ENCODE measurements around the gene TCEA3. TPM values are rescaled to one million over a fixed set of nuclear protein-coding genes. Genes with fewer than 3 reads are reported as not detected.
A peak's percentile ranks its signal among the peaks of the same experiment; 100 is the strongest.

The TCEA3 gene
- total RNA-seq, 4 donors from 2014 or later: 128 to 242 (median 179) TPM

- DNase-seq: peak in 1 of 2 donors; percentile 60
- ATAC-seq: peak; percentile 17 to 39
- Histone ChIP-seq H3K36me3 (no peaks in the 10 kb centered on the region), H3K27me3 (no peaks in the 10 kb centered on the region), H3K4me1 (peaks cover 38 to 56% of the 10 kb centered on the region in 2 donors), H3K9me3 (no peaks in the 10 kb centered on the region), H3K4me3 (no peak overlapping the region), H3K27ac (peak overlapping the region; percentile 36 to 58 (median 55))
- intact Hi-C loops (cut with DNase I; ENCODE audit: low total_unique reads) (no loop called here), in situ Hi-C loops (cut with MboI; ENCODE audit: low sequenced_read_pairs in 4 of 4) (no loop called here)
- TF ChIP-seq POLR2A (IDR thresholded peaks at IDR 0.05): no peak
- TF ChIP-seq CTCF (IDR thresholded peaks at IDR 0.05 in 4 of 5, conservative IDR thresholded peaks at IDR 0.05 in 1 of 5): no peak
Measured at GRCh38 chr1:23470282-23471070, 45.9 kb upstream of the TCEA3 start.

GRCh38 chr1:23469372-23469982 is 44.9 kb upstream of the TCEA3 start:
- Histone ChIP-seq H3K27ac (peak overlapping the region; percentile 4 to 58 (median 46)), H3K4me3 (no peak overlapping the region), H3K27me3 (no peaks in the 10 kb centered on the region), H3K36me3 (no peaks in the 10 kb centered on the region), H3K4me1 (peaks cover 29 to 46% of the 10 kb centered on the region in 2 donors), H3K9me3 (no peaks in the 10 kb centered on the region)
- in situ Hi-C loops (cut with MboI; ENCODE audit: low sequenced_read_pairs in 4 of 4) (no loop called here), intact Hi-C loops (cut with DNase I; ENCODE audit: low total_unique reads) (no loop called here)
- TF ChIP-seq CTCF (IDR thresholded peaks at IDR 0.05 in 4 of 5, conservative IDR thresholded peaks at IDR 0.05 in 1 of 5): no peak
- ATAC-seq (no peak), DNase-seq (no peak)

GRCh38 chr1:23466423-23466989 is 42.0 kb upstream of the TCEA3 start:
- Histone ChIP-seq H3K27me3 (no peaks in the 10 kb centered on the region), H3K4me1 (peaks cover 23 to 27% of the 10 kb centered on the region in 2 donors), H3K27ac (no peak overlapping the region), H3K9me3 (no peaks in the 10 kb centered on the region), H3K4me3 (no peak overlapping the region), H3K36me3 (no peaks in the 10 kb centered on the region)
- in situ Hi-C loops (cut with MboI; ENCODE audit: low sequenced_read_pairs in 4 of 4) (no loop called here), intact Hi-C loops (cut with DNase I; ENCODE audit: low total_unique reads) (no loop called here)
- DNase-seq (no peak), ATAC-seq (no peak)
- no peak for TF ChIP-seq CTCF (IDR thresholded peaks at IDR 0.05 in 4 of 5, conservative IDR thresholded peaks at IDR 0.05 in 1 of 5)
- no peak for TF ChIP-seq POLR2A (IDR thresholded peaks at IDR 0.05)

- no peaks in the 10 kb centered on the region for H3K9me3 ChIP-seq
- intact Hi-C loops (cut with DNase I; ENCODE audit: low total_unique reads): no loop called here
- TF ChIP-seq CTCF (IDR thresholded peaks at IDR 0.05 in 4 of 5, conservative IDR thresholded peaks at IDR 0.05 in 1 of 5) (no peak), POLR2A (IDR thresholded peaks at IDR 0.05) (no peak)
- no peaks in the 10 kb centered on the region for H3K36me3 ChIP-seq
- H3K4me1 ChIP-seq: peaks cover 0 to under 1% of the 10 kb centered on the region in 2 donors
- no peak overlapping the region for H3K4me3 ChIP-seq
- ATAC-seq: no peak
- in situ Hi-C loops (cut with MboI; ENCODE audit: low sequenced_read_pairs in 4 of 4): no loop called here
- no peaks in the 10 kb centered on the region for H3K27me3 ChIP-seq
- no peak for DNase-seq
- H3K27ac ChIP-seq: no peak overlapping the region
Measured at GRCh38 chr1:23463286-23463685, 38.7 kb upstream of the TCEA3 start.

Data from gastrocnemius medialis (tissue), 4 donors.